Sigmoid colon (tissue), 4 donors: ENCODE measurements around the gene DYNC1I1.

ENCODE experiments used
- EP300 ChIP-seq, 4 donors: sonication (generic); formaldehyde crosslinking; IDR thresholded peaks; one replicate each; pipeline ENCODE4 v1.6.1; 2017; ENCODE audit warnings: antibody characterized with exemption in 4 of 4
- POLR2A ChIP-seq, 2 donors: fragments of 450-650 bp; IDR thresholded peaks; one replicate each; pipeline ENCODE4 v1.6.1; 2016; ENCODE audit warnings: antibody characterized with exemption in 2 of 2, mild to moderate bottlenecking in 2 of 2, moderate library complexity in 2 of 2
- POLR2AphosphoS5 ChIP-seq, 4 donors: sonication (generic); formaldehyde crosslinking; IDR thresholded peaks; one replicate each; pipeline ENCODE4 v1.6.1; 2017; ENCODE audit warnings: antibody characterized with exemption in 4 of 4
- TF ChIP-seq, protein P1 (sequence below), 4 experiments: fragments of 450-650 bp in 3 of 4; fragments of 200-600 bp in 1 of 4; IDR thresholded peaks; one replicate each; pipeline ENCODE4 v1.5.1; 2016 to 2019; ENCODE audit warnings: antibody characterized with exemption in 4 of 4, mild to moderate bottlenecking in 3 of 4, moderate library complexity in 2 of 4

- no peak for TF ChIP-seq POLR2A (IDR thresholded peaks at IDR 0.05)
- TF ChIP-seq, protein P1, sequence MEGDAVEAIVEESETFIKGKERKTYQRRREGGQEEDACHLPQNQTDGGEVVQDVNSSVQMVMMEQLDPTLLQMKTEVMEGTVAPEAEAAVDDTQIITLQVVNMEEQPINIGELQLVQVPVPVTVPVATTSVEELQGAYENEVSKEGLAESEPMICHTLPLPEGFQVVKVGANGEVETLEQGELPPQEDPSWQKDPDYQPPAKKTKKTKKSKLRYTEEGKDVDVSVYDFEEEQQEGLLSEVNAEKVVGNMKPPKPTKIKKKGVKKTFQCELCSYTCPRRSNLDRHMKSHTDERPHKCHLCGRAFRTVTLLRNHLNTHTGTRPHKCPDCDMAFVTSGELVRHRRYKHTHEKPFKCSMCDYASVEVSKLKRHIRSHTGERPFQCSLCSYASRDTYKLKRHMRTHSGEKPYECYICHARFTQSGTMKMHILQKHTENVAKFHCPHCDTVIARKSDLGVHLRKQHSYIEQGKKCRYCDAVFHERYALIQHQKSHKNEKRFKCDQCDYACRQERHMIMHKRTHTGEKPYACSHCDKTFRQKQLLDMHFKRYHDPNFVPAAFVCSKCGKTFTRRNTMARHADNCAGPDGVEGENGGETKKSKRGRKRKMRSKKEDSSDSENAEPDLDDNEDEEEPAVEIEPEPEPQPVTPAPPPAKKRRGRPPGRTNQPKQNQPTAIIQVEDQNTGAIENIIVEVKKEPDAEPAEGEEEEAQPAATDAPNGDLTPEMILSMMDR (IDR thresholded peaks at IDR 0.05), result no peak
- TF ChIP-seq POLR2AphosphoS5 (IDR thresholded peaks at IDR 0.05), result no peak
- TF ChIP-seq EP300 (IDR thresholded peaks at IDR 0.05), result no peak
Measured at GRCh38 chr7:96004578-96004977, 232.2 kb downstream of the DYNC1I1 start.
